ENCODE measurements around the gene ROPN1.

ROPN1 gene

GRCh38 chr3:123941542-123941941, 50.4 kb downstream of the ROPN1 start:
- no peak for DNase-seq

GRCh38 chr3:123941121-123941520, 50.8 kb downstream of the ROPN1 start:
- DNase-seq: no peak

GRCh38 chr3:123939706-123940105, 52.2 kb downstream of the ROPN1 start:
- no peak for DNase-seq

GRCh38 chr3:123936400-123936799, 55.5 kb downstream of the ROPN1 start:
- DNase-seq: no peak

GRCh38 chr3:123935830-123936229, 56.1 kb downstream of the ROPN1 start:
- DNase-seq: no peak

- no peak for DNase-seq
Observed at GRCh38 chr3:123934250-123934649, 57.7 kb downstream of the ROPN1 start.

GRCh38 chr3:123930445-123930844, 61.5 kb downstream of the ROPN1 start:
- no peak for DNase-seq

GRCh38 chr3:123929325-123929724, 62.6 kb downstream of the ROPN1 start:
- no peak for DNase-seq

GRCh38 chr3:123926396-123926795, 65.5 kb downstream of the ROPN1 start:
- DNase-seq: no peak

GRCh38 chr3:123920868-123921267, 71.1 kb downstream of the ROPN1 start:
- no peak for DNase-seq

GRCh38 chr3:123920383-123920782, 71.5 kb downstream of the ROPN1 start:
- DNase-seq: no peak

- DNase-seq: no peak
Observed at GRCh38 chr3:123919353-123919752, 72.6 kb downstream of the ROPN1 start.
